HG03520 (cell line): Measurements from ENCODE around the gene GABRP.
"Not testable (repeated sequence)": the region's sequence is repeated elsewhere in the genome, so short reads cannot be mapped to it uniquely, and the experiment has no call there.

ENCODE experiments used
- ATAC-seq: cut with Tn5 transposase; IDR thresholded peaks from one replicate; pipeline ENCODE4 v1.9.1; 2021; ENCODE audit warnings: mild to moderate bottlenecking, moderate library complexity; ENCODE audit not compliant: unreplicated experiment

The GABRP gene

GRCh38 chr5:170791325-170791954 lies 7.9 kb downstream of the GABRP start:
- ATAC-seq = no peak

GRCh38 chr5:170792878-170793277 lies 9.4 kb downstream of the GABRP start:
- ATAC-seq = no peak

GRCh38 chr5:170795154-170795553 lies 11.6 kb downstream of the GABRP start:
- no peak for ATAC-seq

DNA sequence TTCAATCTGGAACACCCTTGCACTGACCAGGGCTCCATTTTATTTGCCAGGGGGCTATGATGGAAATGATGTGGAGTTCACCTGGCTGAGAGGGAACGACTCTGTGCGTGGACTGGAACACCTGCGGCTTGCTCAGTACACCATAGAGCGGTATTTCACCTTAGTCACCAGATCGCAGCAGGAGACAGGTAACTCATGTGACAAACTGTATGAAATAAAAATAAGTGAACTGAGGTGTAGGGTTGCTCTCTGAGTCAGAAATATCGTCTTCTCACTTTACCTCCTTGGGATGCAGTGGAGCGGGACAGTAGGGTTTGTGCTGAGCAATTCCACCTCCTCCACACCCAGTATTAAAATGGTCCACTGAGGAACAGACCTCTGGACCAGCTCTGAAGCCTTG lies 22.1 kb downstream of the GABRP start:
- ATAC-seq = no peak

- no peak for ATAC-seq
Observed at GRCh38 chr5:170809551-170809950, 26.0 kb downstream of the GABRP start.

- ATAC-seq = no peak
Observed at GRCh38 chr5:170811719-170812118, 28.2 kb downstream of the GABRP start.

DNA sequence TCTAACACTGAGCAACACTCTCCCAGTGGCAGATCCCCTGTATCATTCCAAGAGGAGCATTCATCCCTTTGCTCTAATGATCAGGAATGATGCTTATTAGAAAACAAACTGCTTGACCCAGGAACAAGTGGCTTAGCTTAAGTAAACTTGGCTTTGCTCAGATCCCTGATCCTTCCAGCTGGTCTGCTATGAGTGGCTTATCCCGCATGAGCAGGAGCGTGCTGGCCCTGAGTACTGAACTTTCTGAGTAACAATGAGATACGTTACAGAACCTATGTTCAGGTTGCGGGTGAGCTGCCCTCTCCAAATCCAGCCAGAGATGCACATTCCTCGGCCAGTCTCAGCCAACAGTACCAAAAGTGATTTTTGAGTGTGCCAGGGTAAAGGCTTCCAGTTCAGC lies 29.7 kb downstream of the GABRP start:
- ATAC-seq = no peak

DNA sequence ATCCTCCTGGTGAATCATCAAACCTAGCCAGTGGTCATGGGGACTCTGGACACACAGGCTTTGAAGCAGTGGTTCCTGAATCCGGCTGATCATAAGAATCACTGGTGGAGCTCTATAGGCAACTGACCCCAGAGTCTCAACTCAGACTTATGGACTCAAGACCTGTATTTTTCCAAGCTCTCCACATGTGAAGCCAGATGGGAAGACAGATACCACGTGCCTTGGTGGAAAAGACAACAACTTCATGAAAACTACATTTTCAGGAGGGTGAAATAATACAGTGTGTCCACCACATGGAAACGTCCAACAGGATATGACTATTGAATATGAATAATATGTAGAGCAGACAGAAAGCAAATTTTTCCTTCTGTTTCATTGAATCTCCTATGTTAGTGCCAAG lies 33.7 kb downstream of the GABRP start:
- ATAC-seq = no peak

DNA sequence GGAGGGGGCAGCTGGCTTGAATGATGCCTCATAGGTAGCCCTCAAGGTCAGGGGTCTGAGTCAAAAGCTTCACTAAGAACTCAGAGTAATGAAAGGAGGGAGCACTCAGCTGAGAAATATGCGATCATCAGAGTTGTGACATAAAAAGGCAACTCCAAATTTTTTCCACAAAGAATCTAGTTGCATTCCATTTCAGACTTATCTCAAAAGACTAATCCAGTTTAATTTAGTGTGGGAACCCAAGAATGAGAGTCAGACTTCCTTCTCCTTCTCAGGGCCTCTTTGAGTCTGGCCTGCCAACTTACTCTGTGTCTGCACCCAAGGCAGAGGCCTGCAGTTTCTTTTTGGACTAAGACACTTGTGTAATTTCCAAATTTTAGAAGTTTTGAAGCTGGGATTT lies 34.7 kb downstream of the GABRP start:
- no peak for ATAC-seq

DNA sequence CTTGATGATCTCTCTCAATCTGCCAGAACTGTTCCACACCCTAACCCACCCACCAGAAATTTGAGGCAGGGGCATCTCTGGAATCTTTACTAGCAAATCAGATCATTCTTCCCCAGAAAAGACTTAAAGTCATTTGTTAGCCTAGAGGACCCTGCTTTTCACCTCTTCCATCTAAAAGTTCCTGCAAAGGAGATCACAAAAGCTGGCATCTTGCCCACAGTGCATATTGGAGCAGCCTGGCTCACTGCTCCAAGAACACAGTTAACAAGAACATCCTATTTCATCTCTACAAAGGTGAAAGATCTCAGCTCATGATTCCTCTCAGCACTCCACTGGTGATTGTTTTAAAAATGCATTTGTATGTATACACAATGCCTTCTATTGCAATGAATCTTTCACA lies 36.3 kb downstream of the GABRP start:
- no peak for ATAC-seq

DNA sequence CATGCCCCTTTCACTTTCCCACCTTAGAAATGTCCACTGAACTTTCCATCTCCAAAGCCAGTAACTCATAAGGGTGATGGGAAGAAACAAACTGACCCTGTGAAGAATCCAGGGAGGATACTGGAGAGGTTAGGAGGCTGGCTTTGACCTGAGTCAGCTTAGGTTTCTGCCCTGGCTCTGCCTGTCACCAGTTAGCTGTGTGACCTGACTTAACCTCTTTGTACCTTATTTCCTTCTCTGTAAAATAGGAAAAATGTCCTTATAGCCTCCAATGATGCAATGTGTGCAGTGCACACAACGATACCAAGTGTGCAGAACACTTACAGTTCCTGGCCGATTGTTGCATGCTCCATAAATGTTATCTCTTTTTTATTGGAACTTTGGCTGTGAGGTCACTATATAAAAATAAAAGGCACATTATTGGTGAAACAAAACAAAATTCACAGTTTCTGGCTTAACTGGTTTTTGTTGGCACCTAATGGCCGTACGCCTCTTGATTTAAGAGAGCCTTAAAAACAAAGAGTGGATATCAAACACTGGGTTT lies 37.8 kb downstream of the GABRP start:
- ATAC-seq = no peak

DNA sequence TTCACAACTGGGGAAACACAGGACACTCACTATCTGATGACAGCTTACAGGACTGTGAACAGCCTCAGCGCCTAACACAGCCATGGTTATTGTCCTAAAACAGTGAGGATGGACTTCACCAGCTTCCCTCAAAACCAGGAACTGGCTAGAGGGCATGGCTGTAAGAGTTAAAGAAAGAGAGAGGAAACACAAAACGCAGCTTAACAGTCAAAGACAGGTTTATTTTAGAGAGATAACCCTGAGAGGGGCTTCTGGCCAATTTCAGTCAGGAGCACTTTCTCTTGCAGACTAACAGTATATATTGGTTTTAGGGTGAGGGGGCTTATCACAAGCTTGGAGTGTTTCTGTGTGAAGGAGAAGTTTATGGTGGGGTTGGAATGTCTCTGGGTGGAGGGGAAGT lies 42.6 kb downstream of the GABRP start:
- no peak for ATAC-seq

DNA sequence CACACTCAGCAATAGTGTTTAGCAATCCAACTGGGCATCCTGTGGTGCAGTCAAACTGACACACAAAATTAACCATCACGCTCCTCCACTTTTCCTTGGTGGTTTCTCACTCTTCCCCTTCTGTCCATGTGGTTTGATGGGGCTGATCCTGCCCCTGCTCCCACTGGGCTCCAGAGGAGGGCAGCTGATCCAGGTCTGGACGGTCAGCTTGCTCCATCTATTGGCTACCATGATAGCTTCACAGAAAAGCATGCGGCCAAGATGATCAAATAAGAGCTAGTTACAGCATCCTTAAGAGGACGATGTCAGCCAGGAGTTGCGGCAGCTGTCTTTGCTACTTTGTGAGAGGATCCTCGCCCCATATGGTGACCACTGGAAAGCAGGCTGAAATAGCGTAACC lies 48.7 kb downstream of the GABRP start:
- ATAC-seq = no peak

DNA sequence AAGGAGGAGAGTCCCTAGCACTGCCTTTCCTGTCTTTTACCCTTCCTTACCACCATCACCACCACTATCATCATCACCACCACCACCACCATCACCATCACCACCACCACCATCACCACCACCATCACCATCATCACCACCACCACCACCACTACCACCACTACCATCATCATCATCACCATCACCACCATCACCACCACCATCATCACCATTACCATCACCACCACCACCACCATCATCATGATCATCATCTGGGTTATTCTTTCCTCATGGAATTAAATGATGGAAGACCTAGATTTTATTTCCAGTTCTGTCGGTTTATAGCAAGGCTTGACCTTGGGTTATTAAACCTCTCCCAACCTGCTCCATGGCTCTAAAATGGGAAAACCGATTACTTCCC lies 50.5 kb downstream of the GABRP start:
- not testable (repeated sequence) for ATAC-seq

DNA sequence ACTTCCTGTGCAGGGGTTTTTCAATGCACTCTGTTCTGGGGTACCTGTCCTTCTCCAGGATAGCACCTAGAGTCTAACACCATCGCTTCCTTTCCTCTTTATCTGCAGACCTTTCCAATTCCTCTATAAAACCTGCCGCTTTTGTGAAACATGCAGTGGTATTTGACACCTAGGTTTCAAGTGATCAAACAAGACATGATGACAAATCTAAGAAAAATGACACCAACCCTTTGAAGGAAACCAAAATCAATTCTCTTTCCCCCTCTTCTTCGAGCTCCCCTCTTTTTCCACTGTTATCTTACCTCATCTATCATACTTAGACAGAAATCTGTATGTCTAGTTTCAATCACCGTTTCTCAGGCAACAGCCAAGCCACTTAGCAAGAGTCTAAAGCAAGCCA lies 52.7 kb downstream of the GABRP start:
- no peak for ATAC-seq

- no peak for ATAC-seq
Observed at GRCh38 chr5:170843870-170844269, 60.3 kb downstream of the GABRP start.

GRCh38 chr5:170844651-170845050 lies 61.1 kb downstream of the GABRP start:
- no peak for ATAC-seq

DNA sequence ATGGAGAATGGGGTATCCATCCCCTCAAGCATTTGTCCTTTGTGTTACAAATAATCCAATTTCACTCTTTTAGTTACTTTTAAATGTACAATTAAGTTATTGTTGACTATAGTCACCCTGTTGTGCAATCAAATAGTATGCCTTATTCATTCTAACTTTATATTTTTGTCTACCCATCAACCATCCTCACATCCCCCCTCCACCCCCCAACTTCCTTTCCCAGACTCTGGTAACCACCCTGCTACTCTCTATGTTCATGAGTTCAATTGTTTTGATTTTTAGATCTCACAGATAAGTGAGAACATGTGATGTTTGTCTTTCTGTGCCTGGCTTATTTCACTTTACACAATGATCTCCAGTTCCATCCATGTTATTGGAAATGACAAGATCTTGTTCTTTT lies 62.9 kb downstream of the GABRP start:
- ATAC-seq = no peak

DNA sequence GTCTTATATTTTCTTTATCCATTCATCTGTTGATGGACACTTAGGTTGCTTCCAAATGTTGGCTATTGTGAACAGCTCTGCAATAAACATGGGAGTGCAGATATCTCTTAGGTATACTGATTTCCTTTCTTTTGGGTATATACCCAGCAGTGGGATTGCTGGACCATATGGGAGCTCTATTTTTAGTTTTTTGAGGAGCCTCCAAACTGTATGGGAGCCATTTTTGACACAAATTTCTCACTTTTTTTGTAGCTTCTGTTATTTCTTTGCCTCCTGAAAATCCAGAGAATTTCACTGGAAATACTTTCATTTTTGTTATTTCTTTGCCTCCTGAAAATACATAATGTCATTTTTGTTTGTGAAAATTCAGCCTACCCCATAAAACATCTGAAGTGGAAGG lies 63.3 kb downstream of the GABRP start:
- no peak for ATAC-seq

DNA sequence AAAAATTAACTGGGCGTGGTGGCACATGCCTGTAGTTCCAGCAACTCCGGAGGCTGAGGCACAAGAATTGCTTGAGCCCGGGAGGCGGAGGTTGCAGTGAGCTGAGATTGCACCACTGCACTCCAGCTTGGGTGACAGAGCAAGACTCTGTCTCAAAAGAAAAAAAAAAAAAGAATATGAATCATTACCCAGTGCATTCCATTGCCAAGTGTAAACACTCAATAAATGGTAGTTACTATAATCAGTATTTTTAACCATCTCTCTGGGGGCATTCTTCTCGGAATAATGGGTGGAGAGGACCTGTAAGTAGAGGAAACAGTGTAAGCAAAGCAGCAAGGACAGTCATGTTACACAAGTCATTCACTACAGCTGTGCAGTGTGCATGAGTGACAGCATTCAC lies 64.5 kb downstream of the GABRP start:
- ATAC-seq = no peak

DNA sequence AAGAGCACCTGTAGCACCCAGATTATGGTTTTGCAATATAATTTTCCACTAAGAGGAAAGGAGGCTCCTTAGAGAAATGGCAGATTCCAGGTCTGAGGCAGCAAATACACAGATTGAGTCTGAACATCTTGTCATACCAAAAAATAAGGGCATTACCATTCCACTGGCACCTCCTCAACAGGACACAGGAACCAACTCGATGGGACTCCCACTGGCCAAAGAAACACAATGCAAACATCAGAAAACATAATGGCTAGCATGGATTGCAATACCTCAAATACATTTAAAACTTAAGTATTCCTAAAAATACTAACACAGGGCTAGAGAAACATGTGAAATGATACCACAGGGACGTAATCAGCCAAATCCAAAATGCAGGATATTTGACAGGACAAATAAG lies 65.8 kb downstream of the GABRP start:
- ATAC-seq = no peak

- ATAC-seq = no peak
Observed at GRCh38 chr5:170854566-170854965, 71.0 kb downstream of the GABRP start.

DNA sequence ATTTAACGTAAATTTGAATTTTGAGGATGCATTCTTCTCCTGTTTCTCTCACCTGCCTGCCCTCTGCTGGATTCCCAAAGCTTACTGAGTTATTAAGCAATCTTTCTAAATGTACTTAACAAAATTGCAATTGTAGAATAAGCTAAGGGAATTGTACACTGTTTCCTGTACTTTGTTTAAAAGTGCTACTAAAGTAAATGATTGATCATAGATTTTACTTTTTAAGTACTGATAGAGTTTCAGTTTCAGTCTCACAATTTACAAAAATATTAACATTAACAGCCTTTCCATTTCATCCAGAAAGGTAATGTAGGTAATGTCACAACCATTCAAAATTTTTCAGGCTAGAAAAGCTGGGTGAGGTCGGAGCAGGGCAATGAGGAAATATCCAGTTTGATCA lies 73.5 kb downstream of the GABRP start:
- no peak for ATAC-seq
